Left ventricle myocardium inferior (tissue), 1 donor: Measurements from ENCODE around the gene HTR2A. TPM values are rescaled to one million over a fixed set of nuclear protein-coding genes. Genes with fewer than 3 reads are reported as not detected.
"Not testable (repeated sequence)": the region's sequence is repeated elsewhere in the genome, so short reads cannot be mapped to it uniquely, and the experiment has no call there.

Source experiments
- DNase-seq: peaks from one replicate; pipeline ENCODE4 v3.0.0-alpha.2; 2020
- H3K27ac ChIP-seq: fragments of 200-600 bp; replicated peaks from 2 replicates; pipeline ENCODE4 v1.8.0; 2021
- H3K27me3 ChIP-seq: fragments of 200-600 bp; 2 replicates; pipeline ENCODE4 v1.8.0; 2021; ENCODE audit warnings: low read depth
- H3K36me3 ChIP-seq: fragments of 200-600 bp; 2 replicates; pipeline ENCODE4 v1.8.0; 2021
- H3K4me1 ChIP-seq: fragments of 200-600 bp; 2 replicates; pipeline ENCODE4 v1.8.0; 2021
- H3K4me3 ChIP-seq: fragments of 200-600 bp; 2 replicates; pipeline ENCODE4 v1.8.0; 2021; ENCODE audit warnings: mild to moderate bottlenecking, moderate library complexity
- H3K9me3 ChIP-seq: fragments of 200-600 bp; replicated peaks from 2 replicates; pipeline ENCODE4 v1.8.0; 2021
- CTCF ChIP-seq: fragments of 200-600 bp; IDR thresholded peaks from 2 replicates; pipeline ENCODE4 v1.8.0; 2021; ENCODE audit warnings: antibody characterized with exemption, mild to moderate bottlenecking, borderline replicate concordance
- intact Hi-C: fragments of 100-400 bp; cut with micrococcal nuclease; formaldehyde crosslinking; loops from one replicate; pipeline ENCODE4 v1.11.0; 2022
- total RNA-seq: library from RNA; stranded (reverse); fragmentation: NEBNext Ultra II Directional; extraction: Animal tissue kit (Norgen Biotek cat#: 25700); gene quantifications from one replicate; pipeline ENCODE4 v1.2.1, GENCODE V29; 2021
- donor health status: DM: no; HTN: yes; CAD: no; lungs with severe emphysema.

HTR2A gene
- total RNA-seq, 1 donor from 2014 or later, result 0.11 TPM

DNA sequence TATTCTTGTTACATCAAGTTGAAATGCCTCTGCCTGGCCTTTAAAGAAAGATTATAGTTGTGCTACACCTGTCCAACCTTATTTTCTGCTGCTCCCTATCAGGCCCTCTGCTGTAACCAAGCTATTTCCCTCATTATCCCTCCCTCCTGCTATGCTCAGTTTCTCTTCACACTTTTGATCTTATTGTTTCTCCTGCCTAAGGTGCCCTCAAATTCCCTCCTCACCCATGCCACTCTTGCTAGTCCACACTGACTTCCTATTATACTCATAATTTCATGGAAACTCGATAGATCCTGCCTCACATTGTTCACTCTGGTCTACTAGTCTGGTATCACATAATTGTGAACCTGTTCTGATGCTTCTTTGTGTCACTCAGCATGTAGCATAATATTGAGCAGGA, 80.5 kb downstream of the HTR2A start:
- intact Hi-C loops, result no loop called here
- H3K27ac ChIP-seq, result no peak overlapping the region
- peaks cover 4% of the 10 kb centered on the region for H3K4me1 ChIP-seq
- TF ChIP-seq CTCF, result no peak
- H3K4me3 ChIP-seq, result no peak overlapping the region
- no peak for DNase-seq
- peaks cover 18% of the 10 kb centered on the region for H3K9me3 ChIP-seq
- no peaks in the 10 kb centered on the region for H3K27me3 ChIP-seq
- H3K36me3 ChIP-seq, result no peaks in the 10 kb centered on the region

DNA sequence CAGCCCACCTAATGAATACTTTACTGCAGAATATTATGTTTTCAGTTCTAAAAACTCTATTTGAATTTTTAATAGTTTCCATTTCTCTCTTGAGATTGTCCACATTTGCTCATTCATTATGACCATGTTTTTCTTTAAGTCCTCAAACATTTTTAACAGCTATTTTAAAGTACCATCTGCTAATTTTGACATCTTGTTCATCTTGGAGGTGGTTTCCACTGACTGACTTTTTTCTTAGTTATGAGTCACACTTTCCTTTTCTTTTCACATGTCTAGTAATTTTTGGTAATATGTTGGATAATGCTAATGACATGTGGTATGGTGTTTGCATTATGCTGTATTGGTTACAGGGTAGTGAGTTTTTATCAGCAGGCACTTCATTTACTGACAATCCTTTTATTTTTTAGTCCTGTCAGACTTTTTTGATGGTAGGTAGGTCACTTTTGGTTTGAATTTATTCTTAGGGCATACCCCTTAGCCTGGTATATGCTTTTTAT, 84.5 kb downstream of the HTR2A start:
- TF ChIP-seq CTCF, result no peak
- DNase-seq, result no peak
- Histone ChIP-seq H3K36me3 (no peaks in the 10 kb centered on the region), H3K27me3 (peaks cover 9% of the 10 kb centered on the region), H3K4me3 (no peak overlapping the region), H3K4me1 (peaks cover 4% of the 10 kb centered on the region), H3K27ac (no peak overlapping the region), H3K9me3 (peaks cover 22% of the 10 kb centered on the region)
- intact Hi-C loops, result no loop called here

DNA sequence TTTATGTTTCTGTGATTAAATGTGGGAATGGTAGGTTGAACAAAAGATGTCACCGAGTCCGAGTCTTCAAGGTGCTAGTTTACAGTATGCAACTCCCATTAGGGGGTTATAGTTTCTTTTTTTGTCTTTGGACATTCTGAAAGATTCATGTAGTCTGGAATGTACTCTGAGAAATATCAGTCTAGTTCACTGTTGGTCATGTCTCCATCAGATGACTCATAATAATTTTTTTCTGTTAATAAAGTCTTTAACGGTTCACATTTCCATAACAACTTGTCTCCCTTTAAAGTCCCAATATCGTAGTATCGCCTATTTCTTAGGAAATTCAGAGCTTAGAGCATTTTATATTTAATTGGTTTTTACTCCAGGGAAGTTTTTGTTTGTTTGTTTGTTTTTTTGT, 86.4 kb downstream of the HTR2A start:
- peaks cover 9% of the 10 kb centered on the region for H3K27me3 ChIP-seq
- intact Hi-C loops, result no loop called here

DNA sequence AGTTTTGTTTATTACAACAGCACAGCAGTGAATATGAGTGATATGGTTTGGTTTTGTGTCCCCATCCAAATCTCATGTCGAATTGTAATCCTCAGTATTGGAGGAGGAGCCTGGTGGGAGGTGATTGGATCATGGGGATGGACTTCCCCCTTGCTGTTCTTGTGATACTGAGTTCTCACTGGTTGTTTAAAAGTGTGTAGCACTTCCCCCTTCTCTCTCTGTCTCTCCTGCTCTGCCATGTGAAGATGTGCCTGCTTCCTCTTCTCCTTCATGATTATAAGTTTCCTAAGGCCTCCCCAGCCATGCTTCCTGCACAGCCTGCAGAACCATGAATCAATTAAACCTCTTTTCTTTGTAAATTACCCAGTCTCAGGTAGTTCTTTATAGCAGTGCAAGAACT, 91.9 kb downstream of the HTR2A start:
- H3K4me3 ChIP-seq, H3K9me3 ChIP-seq, H3K36me3 ChIP-seq, H3K4me1 ChIP-seq, H3K27me3 ChIP-seq, DNase-seq, H3K27ac ChIP-seq, intact Hi-C loops: not testable (repeated sequence)

More for the DNA sequence above, 86.4 kb downstream of the HTR2A start:
- no peak for TF ChIP-seq CTCF
- no peak overlapping the region for H3K4me3 ChIP-seq
- H3K27ac ChIP-seq, result no peak overlapping the region
- H3K4me1 ChIP-seq, result no peaks in the 10 kb centered on the region
- H3K36me3 ChIP-seq, result no peaks in the 10 kb centered on the region
- no peak for DNase-seq
- peaks cover 22% of the 10 kb centered on the region for H3K9me3 ChIP-seq

DNA sequence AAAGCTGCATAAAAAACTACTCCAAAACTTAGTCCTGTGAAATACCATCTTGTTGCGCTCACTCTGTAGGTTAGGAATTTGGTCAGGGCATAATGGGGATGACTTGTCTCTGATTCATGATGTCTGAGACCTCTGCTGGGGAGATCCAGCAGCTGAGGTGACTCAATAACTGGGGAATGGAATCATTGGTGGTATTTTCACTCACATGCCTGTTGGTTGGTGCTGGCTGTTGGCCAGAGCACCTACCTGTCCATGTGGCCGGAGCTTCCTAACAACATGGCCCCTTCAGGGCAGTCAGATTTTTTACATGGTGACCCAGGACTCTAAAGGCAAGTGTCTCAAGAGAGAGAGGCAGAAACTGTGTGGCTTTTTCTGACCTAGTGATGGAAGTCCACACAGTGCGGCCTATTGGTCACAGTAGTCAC, 92.5 kb downstream of the HTR2A start:
- no peak for DNase-seq
- TF ChIP-seq CTCF, result no peak
- intact Hi-C loops, result no loop called here

DNA sequence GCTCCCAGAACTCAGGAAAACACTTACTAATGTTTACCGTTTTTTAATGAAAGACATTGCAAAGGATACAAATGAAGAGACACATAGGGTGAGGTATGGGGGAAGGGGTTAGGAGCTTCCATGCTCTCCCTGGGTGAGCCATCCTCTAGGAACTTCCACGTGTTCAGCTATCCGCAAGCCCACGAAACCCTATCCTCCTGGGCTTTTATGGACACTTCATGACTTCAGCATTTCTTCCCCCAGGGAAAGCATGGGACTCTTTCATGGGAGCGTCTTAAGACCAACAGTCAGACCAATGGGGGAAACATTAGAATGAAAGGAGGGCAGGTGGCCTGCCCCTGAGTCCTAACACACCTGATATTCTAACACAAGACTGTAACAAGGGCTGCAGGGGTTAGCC, 93.3 kb downstream of the HTR2A start:
- H3K4me1 ChIP-seq, result no peaks in the 10 kb centered on the region
- intact Hi-C loops, result no loop called here
- no peak overlapping the region for H3K4me3 ChIP-seq
- TF ChIP-seq CTCF, result no peak
- H3K27ac ChIP-seq, result no peak overlapping the region
- DNase-seq, result no peak
- no peaks in the 10 kb centered on the region for H3K9me3 ChIP-seq
- H3K27me3 ChIP-seq, result peaks cover under 1% of the 10 kb centered on the region
- H3K36me3 ChIP-seq, result no peaks in the 10 kb centered on the region

More for the DNA sequence above, 92.5 kb downstream of the HTR2A start:
- Histone ChIP-seq H3K36me3 (no peaks in the 10 kb centered on the region), H3K4me1 (no peaks in the 10 kb centered on the region), H3K4me3 (no peak overlapping the region), H3K27me3 (peaks cover 8% of the 10 kb centered on the region), H3K9me3 (no peaks in the 10 kb centered on the region), H3K27ac (no peak overlapping the region)
